GM23338 (cell line): ENCODE results near the gene CACNA1D. TPM values are rescaled to one million over a fixed set of nuclear protein-coding genes. Genes with fewer than 3 reads are reported as not detected.

Experiments
- ATAC-seq: fragments of 200-7000 bp; cut with Tn5 transposase; 3 replicates; pipeline ENCODE4 v1.9.1; 2020
- DNase-seq: peaks from one replicate; pipeline ENCODE4 v3.0.0-alpha.2; 2015; ENCODE audit warnings: low spot score
- H2AFZ ChIP-seq: fragments of 200-600 bp; sonication (generic); 2 replicates; pipeline ENCODE4 v1.8.0; 2016; ENCODE audit warnings: antibody characterized with exemption, mild to moderate bottlenecking, moderate library complexity
- H3F3A ChIP-seq: fragments of 200-600 bp; sonication (generic); replicated peaks from 2 replicates; pipeline ENCODE4 v1.8.0; 2017; ENCODE audit warnings: antibody characterized with exemption, mixed run types, low read depth
- H3K27ac ChIP-seq: fragments of 200-600 bp; sonication (generic); 2 replicates; pipeline ENCODE4 v1.6.1; 2016; ENCODE audit warnings: low read depth
- H3K27me3 ChIP-seq: fragments of 200-600 bp; sonication (generic); 2 replicates; pipeline ENCODE4 v1.8.0; 2016; ENCODE audit warnings: mild to moderate bottlenecking, mixed run types, moderate library complexity; ENCODE audit not compliant: insufficient read depth
- H3K36me3 ChIP-seq: fragments of 200-600 bp; sonication (generic); 2 replicates; pipeline ENCODE4 v1.8.0; 2016; ENCODE audit warnings: mild to moderate bottlenecking; ENCODE audit not compliant: insufficient read depth
- H3K4me1 ChIP-seq: fragments of 200-600 bp; sonication (generic); 2 replicates; pipeline ENCODE4 v1.8.0; 2016; ENCODE audit warnings: mild to moderate bottlenecking, moderate library complexity; ENCODE audit not compliant: insufficient read depth
- H3K4me2 ChIP-seq: fragments of 200-600 bp; sonication (generic); 2 replicates; pipeline ENCODE4 v1.7.1; 2017; ENCODE audit warnings: mixed run types
- H3K4me3 ChIP-seq: fragments of 200-600 bp; sonication (generic); 2 replicates; pipeline ENCODE4 v1.6.1; 2016; ENCODE audit warnings: mixed run types
- H3K79me2 ChIP-seq: fragments of 200-600 bp; sonication (generic); replicated peaks from 2 replicates; pipeline ENCODE4 v1.8.0; 2017; ENCODE audit warnings: mild to moderate bottlenecking; ENCODE audit not compliant: insufficient read depth
- H3K9me2 ChIP-seq: fragments of 200-600 bp; sonication (generic); 2 replicates; pipeline ENCODE4 v1.8.0; 2017; ENCODE audit not compliant: insufficient read depth
- H4K20me1 ChIP-seq: fragments of 200-600 bp; sonication (generic); replicated peaks from 2 replicates; pipeline ENCODE4 v1.8.0; 2017; ENCODE audit warnings: mild to moderate bottlenecking; ENCODE audit not compliant: insufficient read depth
- H3K27ac Mint-ChIP-seq: 2 replicates; pipeline ENCODE4 v1.8.0; 2020; ENCODE audit warnings: inconsistent platforms, mild to moderate bottlenecking, moderate library complexity, mixed read lengths
- H3K27me3 Mint-ChIP-seq: 3 replicates; pipeline ENCODE4 v1.8.0; 2022; ENCODE audit warnings: low read depth, mild to moderate bottlenecking, moderate library complexity, mixed read lengths, inconsistent platforms; ENCODE audit not compliant: insufficient read depth, poor library complexity
- H3K36me3 Mint-ChIP-seq: 3 replicates; pipeline ENCODE4 v1.8.0; 2021; ENCODE audit warnings: low read depth, mild to moderate bottlenecking, inconsistent platforms, moderate library complexity, mixed read lengths
- H3K4me1 Mint-ChIP-seq: 3 replicates; pipeline ENCODE4 v1.8.0; 2020; ENCODE audit warnings: mild to moderate bottlenecking, inconsistent platforms, mixed read lengths
- H3K4me3 Mint-ChIP-seq: 3 replicates; pipeline ENCODE4 v1.8.0; 2021; ENCODE audit warnings: moderate library complexity, mild to moderate bottlenecking, inconsistent platforms, mixed read lengths
- H3K9me3 Mint-ChIP-seq: 3 replicates; pipeline ENCODE4 v1.8.0; 2020; ENCODE audit warnings: moderate library complexity, mild to moderate bottlenecking, inconsistent platforms, mixed read lengths
- CREB1 ChIP-seq: fragments of 250-450 bp; sonication (Bioruptor Pico); IDR thresholded peaks from 2 replicates; pipeline ENCODE4 v1.5.0; 2020; ENCODE audit warnings: low read depth, mild to moderate bottlenecking, moderate library complexity
- CTCF ChIP-seq, 2 experiments: fragments of 200-600 bp in 1 of 2; sonication (generic) in 1 of 2; conservative IDR thresholded peaks; 2 replicates each; pipeline versions ENCODE4 v1.5.1 to v1.6.1; 2016 to 2017; ENCODE audit warnings: antibody characterized with exemption in 2 of 2, low read depth in 2 of 2, mild to moderate bottlenecking in 2 of 2, moderate library complexity in 1 of 2
- EZH2 ChIP-seq: fragments of 200-600 bp; sonication (generic); IDR thresholded peaks from one replicate; pipeline ENCODE4 v1.8.0; 2017; ENCODE audit warnings: antibody characterized with exemption, mild to moderate bottlenecking, low read depth; ENCODE audit not compliant: unreplicated experiment
- EZH2phosphoT487 ChIP-seq: fragments of 200-600 bp; sonication (generic); IDR thresholded peaks from one replicate; pipeline ENCODE4 v1.8.1; 2018; ENCODE audit warnings: antibody characterized with exemption; ENCODE audit not compliant: unreplicated experiment
- JUNB ChIP-seq: IDR thresholded peaks from one replicate; pipeline ENCODE4 v1.6.1; 2016; ENCODE audit warnings: antibody characterized with exemption; ENCODE audit not compliant: unreplicated experiment
- NANOG ChIP-seq: IDR thresholded peaks from 2 replicates; pipeline ENCODE4 v1.6.1; 2016; ENCODE audit warnings: antibody characterized with exemption, borderline replicate concordance
- POLR2AphosphoS5 ChIP-seq: IDR thresholded peaks from 2 replicates; pipeline ENCODE4 v1.6.1; 2016; ENCODE audit warnings: antibody characterized with exemption, low read depth
- STAT1 ChIP-seq: IDR thresholded peaks from one replicate; pipeline ENCODE4 v1.6.1; 2016; ENCODE audit warnings: antibody characterized with exemption; ENCODE audit not compliant: unreplicated experiment
- ZNF114 ChIP-seq: fragments of 250-450 bp; sonication (Bioruptor Pico); IDR thresholded peaks from 2 replicates; pipeline ENCODE4 v1.5.0; 2020; ENCODE audit warnings: mild to moderate bottlenecking, moderate library complexity
- ZNF331 ChIP-seq: fragments of 250-450 bp; sonication (Bioruptor Pico); IDR thresholded peaks from 2 replicates; pipeline ENCODE4 v1.5.0; 2020; ENCODE audit warnings: low read depth, mild to moderate bottlenecking, moderate library complexity
- polyA plus RNA-seq: library from polyadenylated mRNA; unstranded; fragments of >200 nt; fragmentation: Nextera tagmentation; extraction: Ambion mirVana; gene quantifications from 2 replicates; pipeline ENCODE4 v1.2.1, GENCODE V29; 2016
- total RNA-seq: library from RNA; depleted of rRNA; stranded (reverse); fragments of >200 nt; shearing (Covaris generic); gene quantifications from 2 replicates; pipeline ENCODE4 v1.2.3, GENCODE V29; 2014
- TF ChIP-seq, protein P1 (sequence below): IDR thresholded peaks from one replicate; pipeline ENCODE4 v1.6.1; 2018; ENCODE audit warnings: antibody characterized with exemption; ENCODE audit not compliant: unreplicated experiment
- TF ChIP-seq, protein P2 (sequence below): fragments of 250-450 bp; sonication (Bioruptor Pico); IDR thresholded peaks from 2 replicates; pipeline ENCODE4 v1.5.0; 2020; ENCODE audit warnings: mild to moderate bottlenecking, moderate library complexity
- TF ChIP-seq, protein P3 (sequence below): IDR thresholded peaks from 2 replicates; pipeline ENCODE4 v1.6.1; 2016; ENCODE audit warnings: antibody characterized with exemption

The CACNA1D gene
- total and polyA plus RNA-seq, 2 experiments from 2014 or later = 1.7 to 1.8 TPM

DNA sequence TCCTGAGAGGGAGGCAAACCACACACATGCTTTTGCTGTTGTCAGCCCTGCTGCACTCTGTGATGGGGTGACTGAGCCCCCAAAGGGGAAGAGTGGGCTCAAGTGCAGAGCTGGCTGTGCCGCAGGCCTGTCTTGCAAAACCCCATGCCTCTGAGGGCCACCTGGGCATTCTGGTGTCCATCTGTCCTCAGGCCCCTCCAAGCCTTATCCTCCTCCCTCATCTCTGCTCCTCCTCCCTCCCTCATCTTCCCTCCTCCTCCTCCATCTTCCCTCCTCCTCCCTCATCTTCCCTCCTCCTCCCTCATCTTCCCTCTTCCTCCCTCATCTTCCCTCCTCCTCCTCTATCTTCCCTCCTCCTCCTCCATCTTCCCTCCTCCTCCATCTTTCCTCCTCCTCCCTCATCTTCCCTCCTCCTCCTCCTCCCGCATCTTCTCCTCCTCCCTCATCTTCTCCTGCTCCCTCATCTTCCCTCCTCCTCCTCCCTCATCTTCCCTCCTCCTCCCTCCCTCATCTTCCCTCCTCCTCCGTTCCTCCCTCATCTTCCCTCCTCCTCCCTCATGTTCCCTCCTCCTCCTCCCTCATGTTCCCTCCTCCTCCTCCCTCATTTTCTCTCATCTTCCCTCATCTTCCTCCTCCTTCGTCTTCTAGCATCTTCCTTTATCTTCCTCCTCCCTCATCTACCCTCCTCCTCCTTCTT, 311.2 kb downstream of the CACNA1D start:
- Histone ChIP-seq H3K27me3 (no peaks in the 10 kb centered on the region), H4K20me1 (no peaks in the 10 kb centered on the region), H3K79me2 (no peaks in the 10 kb centered on the region), H3K4me2 (no peak overlapping the region), H3K4me3 (no peak overlapping the region), H2AFZ (no peak overlapping the region), H3K27ac (no peak overlapping the region), H3K36me3 (no peaks in the 10 kb centered on the region), H3K4me1 (no peaks in the 10 kb centered on the region), H3K9me2 (no peaks in the 10 kb centered on the region), H3F3A (no peaks in the 10 kb centered on the region)
- Mint-ChIP-seq H3K36me3 (no peaks in the 10 kb centered on the region), H3K4me3 (no peak overlapping the region), H3K4me1 (peaks cover 16% of the 10 kb centered on the region), H3K9me3 (no peaks in the 10 kb centered on the region), H3K27ac (no peak overlapping the region), H3K27me3 (peaks cover 7% of the 10 kb centered on the region)
- DNase-seq = no peak
- TF ChIP-seq CTCF (conservative IDR thresholded peaks at IDR 0.05; ENCODE audit: low read depth in 2 of 2) (no peak), JUNB (no peak), NANOG (no peak), CREB1 (CRISPR knock-in tag) (no peak), EZH2 (no peak), POLR2AphosphoS5 (no peak), EZH2phosphoT487 (no peak), ZNF331 (no peak), STAT1 (no peak), ZNF114 (CRISPR knock-in tag) (no peak)
- TF ChIP-seq, protein P1, sequence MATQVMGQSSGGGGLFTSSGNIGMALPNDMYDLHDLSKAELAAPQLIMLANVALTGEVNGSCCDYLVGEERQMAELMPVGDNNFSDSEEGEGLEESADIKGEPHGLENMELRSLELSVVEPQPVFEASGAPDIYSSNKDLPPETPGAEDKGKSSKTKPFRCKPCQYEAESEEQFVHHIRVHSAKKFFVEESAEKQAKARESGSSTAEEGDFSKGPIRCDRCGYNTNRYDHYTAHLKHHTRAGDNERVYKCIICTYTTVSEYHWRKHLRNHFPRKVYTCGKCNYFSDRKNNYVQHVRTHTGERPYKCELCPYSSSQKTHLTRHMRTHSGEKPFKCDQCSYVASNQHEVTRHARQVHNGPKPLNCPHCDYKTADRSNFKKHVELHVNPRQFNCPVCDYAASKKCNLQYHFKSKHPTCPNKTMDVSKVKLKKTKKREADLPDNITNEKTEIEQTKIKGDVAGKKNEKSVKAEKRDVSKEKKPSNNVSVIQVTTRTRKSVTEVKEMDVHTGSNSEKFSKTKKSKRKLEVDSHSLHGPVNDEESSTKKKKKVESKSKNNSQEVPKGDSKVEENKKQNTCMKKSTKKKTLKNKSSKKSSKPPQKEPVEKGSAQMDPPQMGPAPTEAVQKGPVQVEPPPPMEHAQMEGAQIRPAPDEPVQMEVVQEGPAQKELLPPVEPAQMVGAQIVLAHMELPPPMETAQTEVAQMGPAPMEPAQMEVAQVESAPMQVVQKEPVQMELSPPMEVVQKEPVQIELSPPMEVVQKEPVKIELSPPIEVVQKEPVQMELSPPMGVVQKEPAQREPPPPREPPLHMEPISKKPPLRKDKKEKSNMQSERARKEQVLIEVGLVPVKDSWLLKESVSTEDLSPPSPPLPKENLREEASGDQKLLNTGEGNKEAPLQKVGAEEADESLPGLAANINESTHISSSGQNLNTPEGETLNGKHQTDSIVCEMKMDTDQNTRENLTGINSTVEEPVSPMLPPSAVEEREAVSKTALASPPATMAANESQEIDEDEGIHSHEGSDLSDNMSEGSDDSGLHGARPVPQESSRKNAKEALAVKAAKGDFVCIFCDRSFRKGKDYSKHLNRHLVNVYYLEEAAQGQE = no peak
- TF ChIP-seq, protein P2, sequence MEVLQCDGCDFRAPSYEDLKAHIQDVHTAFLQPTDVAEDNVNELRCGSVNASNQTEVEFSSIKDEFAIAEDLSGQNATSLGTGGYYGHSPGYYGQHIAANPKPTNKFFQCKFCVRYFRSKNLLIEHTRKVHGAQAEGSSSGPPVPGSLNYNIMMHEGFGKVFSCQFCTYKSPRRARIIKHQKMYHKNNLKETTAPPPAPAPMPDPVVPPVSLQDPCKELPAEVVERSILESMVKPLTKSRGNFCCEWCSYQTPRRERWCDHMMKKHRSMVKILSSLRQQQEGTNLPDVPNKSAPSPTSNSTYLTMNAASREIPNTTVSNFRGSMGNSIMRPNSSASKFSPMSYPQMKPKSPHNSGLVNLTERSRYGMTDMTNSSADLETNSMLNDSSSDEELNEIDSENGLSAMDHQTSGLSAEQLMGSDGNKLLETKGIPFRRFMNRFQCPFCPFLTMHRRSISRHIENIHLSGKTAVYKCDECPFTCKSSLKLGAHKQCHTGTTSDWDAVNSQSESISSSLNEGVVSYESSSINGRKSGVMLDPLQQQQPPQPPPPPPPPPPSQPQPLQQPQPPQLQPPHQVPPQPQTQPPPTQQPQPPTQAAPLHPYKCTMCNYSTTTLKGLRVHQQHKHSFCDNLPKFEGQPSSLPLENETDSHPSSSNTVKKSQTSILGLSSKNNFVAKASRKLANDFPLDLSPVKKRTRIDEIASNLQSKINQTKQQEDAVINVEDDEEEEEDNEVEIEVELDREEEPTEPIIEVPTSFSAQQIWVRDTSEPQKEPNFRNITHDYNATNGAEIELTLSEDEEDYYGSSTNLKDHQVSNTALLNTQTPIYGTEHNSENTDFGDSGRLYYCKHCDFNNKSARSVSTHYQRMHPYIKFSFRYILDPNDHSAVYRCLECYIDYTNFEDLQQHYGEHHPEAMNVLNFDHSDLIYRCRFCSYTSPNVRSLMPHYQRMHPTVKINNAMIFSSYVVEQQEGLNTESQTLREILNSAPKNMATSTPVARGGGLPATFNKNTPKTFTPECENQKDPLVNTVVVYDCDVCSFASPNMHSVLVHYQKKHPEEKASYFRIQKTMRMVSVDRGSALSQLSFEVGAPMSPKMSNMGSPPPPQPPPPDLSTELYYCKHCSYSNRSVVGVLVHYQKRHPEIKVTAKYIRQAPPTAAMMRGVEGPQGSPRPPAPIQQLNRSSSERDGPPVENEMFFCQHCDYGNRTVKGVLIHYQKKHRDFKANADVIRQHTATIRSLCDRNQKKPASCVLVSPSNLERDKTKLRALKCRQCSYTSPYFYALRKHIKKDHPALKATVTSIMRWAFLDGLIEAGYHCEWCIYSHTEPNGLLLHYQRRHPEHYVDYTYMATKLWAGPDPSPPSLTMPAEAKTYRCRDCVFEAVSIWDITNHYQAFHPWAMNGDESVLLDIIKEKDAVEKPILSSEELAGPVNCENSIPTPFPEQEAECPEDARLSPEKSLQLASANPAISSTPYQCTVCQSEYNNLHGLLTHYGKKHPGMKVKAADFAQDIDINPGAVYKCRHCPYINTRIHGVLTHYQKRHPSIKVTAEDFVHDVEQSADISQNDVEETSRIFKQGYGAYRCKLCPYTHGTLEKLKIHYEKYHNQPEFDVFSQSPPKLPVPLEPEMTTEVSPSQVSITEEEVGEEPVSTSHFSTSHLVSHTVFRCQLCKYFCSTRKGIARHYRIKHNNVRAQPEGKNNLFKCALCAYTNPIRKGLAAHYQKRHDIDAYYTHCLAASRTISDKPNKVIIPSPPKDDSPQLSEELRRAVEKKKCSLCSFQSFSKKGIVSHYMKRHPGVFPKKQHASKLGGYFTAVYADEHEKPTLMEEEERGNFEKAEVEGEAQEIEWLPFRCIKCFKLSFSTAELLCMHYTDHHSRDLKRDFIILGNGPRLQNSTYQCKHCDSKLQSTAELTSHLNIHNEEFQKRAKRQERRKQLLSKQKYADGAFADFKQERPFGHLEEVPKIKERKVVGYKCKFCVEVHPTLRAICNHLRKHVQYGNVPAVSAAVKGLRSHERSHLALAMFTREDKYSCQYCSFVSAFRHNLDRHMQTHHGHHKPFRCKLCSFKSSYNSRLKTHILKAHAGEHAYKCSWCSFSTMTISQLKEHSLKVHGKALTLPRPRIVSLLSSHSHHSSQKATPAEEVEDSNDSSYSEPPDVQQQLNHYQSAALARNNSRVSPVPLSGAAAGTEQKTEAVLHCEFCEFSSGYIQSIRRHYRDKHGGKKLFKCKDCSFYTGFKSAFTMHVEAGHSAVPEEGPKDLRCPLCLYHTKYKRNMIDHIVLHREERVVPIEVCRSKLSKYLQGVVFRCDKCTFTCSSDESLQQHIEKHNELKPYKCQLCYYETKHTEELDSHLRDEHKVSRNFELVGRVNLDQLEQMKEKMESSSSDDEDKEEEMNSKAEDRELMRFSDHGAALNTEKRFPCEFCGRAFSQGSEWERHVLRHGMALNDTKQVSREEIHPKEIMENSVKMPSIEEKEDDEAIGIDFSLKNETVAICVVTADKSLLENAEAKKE (CRISPR knock-in tag) = no peak
- TF ChIP-seq, protein P3, sequence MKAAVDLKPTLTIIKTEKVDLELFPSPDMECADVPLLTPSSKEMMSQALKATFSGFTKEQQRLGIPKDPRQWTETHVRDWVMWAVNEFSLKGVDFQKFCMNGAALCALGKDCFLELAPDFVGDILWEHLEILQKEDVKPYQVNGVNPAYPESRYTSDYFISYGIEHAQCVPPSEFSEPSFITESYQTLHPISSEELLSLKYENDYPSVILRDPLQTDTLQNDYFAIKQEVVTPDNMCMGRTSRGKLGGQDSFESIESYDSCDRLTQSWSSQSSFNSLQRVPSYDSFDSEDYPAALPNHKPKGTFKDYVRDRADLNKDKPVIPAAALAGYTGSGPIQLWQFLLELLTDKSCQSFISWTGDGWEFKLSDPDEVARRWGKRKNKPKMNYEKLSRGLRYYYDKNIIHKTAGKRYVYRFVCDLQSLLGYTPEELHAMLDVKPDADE = no peak
- ATAC-seq = no peak
